ENCODE measurements around the gene GTF3C1. TPM values are rescaled to one million over a fixed set of nuclear protein-coding genes. Genes with fewer than 3 reads are reported as not detected.

The GTF3C1 gene
- total and polyA plus RNA-seq, 2 of the 8 experiments (the other 6 are each of a cell fraction or from before 2014, with no cell fraction given): 89.3 to 126 TPM

DNA sequence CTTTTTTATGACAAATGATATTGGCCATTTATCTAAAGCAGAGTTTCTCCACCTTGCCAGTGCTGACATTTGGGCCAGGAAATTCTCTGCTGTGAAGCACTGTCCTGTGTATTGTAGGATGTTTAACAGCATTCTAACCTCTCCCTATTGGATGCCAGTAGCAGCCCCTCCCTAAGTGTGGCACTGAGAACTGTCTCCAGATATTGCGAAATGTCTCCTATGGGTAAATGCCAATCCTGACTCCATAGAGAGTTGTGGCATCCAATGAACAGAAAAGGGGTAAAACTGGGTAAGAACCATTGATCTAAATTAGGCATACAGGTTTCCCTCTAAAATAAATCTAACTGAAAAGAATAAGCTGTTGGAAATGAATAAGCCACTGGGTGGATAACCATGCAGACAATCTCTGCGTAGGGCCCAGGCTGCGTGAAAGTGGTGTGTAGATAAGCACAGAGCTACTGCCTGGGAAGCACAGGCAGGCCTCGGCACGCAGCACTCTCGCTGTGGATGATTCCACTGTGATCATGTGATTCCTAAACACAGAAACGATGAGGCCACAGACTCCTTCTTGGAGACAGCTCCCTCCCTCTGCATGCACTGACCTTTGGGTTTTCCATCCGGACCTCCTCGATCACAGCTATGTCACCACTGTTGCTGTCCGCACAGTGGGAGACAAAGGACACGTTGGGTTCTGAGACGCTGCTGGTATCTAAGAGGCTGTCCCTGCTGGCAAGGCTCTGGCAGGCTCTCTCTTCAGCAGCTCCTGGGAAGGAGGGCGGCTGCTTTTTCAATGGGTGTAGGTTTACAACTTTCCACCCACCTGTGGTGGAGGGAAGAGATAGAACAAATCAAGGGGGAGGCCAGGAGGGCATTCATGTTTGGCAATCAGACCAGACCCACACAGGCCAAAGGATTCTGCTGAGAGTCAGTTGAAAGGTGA is 44.1 kb downstream of the GTF3C1 start:
- Histone ChIP-seq H4K8ac (ENCODE audit: extremely low read depth, insufficient read depth, low read length) (no peak overlapping the region), H3K4me3 (ENCODE audit: extremely low read depth in 1 of 4, insufficient read depth in 2 of 4, low read depth in 3 of 4, low read length in 4 of 4) (no peak overlapping the region), H3K18ac (ENCODE audit: extremely low read depth, low read length) (no peak overlapping the region), H3K4me2 (ENCODE audit: insufficient read depth in 1 of 2, low read depth in 2 of 2, low read length in 2 of 2) (no peak overlapping the region), H4K5ac (ENCODE audit: insufficient read length, low read depth, low read length) (no peak overlapping the region), H4K20me1 (replicated peaks in 1 of 2; ENCODE audit: control insufficient read depth in 1 of 2, insufficient read depth in 2 of 2, low read length in 2 of 2) (peaks cover 4 to 5% of the 10 kb centered on the region in 2 experiments), H2BK12ac (ENCODE audit: low read depth, low read length) (no peak overlapping the region), H2BK5ac (ENCODE audit: low read depth, low read length) (no peak overlapping the region), H3K27me3 (replicated peaks in 1 of 4; ENCODE audit: control insufficient read depth in 3 of 4, extremely low read depth in 1 of 4, insufficient read depth in 3 of 4, low read length in 3 of 4) (no peaks in the 10 kb centered on the region), H3K56ac (replicated peaks; ENCODE audit: insufficient read length, low read depth, low read length) (no peak overlapping the region), H3K79me1 (ENCODE audit: low read depth, low read length) (0 out of 2 replicates have a peak, but pooled peaks cover 2% of the 10 kb centered on the region), H3K9ac (replicated peaks in 1 of 4; ENCODE audit: extremely low read depth in 1 of 4, low read depth in 3 of 4, low read length in 3 of 4) (no peak overlapping the region), H4K91ac (replicated peaks; ENCODE audit: insufficient read length, low read length) (no peak overlapping the region), H3K79me2 (ENCODE audit: control insufficient read depth in 1 of 2, insufficient read depth in 2 of 2, low read length in 2 of 2) (no peaks in the 10 kb centered on the region), H3K23me2 (ENCODE audit: low read depth, low read length) (no peaks in the 10 kb centered on the region), H2BK15ac (ENCODE audit: low read length) (no peak overlapping the region), H2AK5ac (ENCODE audit: low read depth, low read length) (no peak overlapping the region), H3K14ac (ENCODE audit: insufficient read length) (no peak overlapping the region), H3K23ac (ENCODE audit: insufficient read length) (no peak overlapping the region), H3K4me1 (replicated peaks in 1 of 4; ENCODE audit: control insufficient read depth in 3 of 4, insufficient read depth in 4 of 4, low read length in 3 of 4) (no peaks in the 10 kb centered on the region), H2BK120ac (replicated peaks; ENCODE audit: low read depth, low read length) (no peak overlapping the region), H2AFZ (ENCODE audit: low read length) (no peak overlapping the region), H3K4ac (replicated peaks; ENCODE audit: insufficient read length, low read depth, low read length) (no peak overlapping the region), H3K36me3 (ENCODE audit: control insufficient read depth in 2 of 4, insufficient read depth in 4 of 4, low read length in 3 of 4) (peaks cover 49 to 81% (median 76%) of the 10 kb centered on the region in 4 experiments), H3K27ac (ENCODE audit: low read depth, low read length) (no peak overlapping the region), H3K9me3 (ENCODE audit: insufficient read depth in 2 of 2, low read depth in 1 of 2, low read length in 1 of 2) (no peaks in the 10 kb centered on the region), H2BK20ac (ENCODE audit: low read length) (no peak overlapping the region)
- ChIA-PET CTCF (ENCODE audit: partially characterized antibody) (interaction anchor here (0.8 to 3.6 kb wide), 3 partner anchors 9 to 23 kb away, joined by 3 to 26 read pairs (median 3); no protein-coding TSS in a partner anchor), POLR2A (ENCODE audit: partially characterized antibody) (no interaction called here)
- no peak for DNase-seq (ENCODE audit: low read depth in 1 of 2, low spot score in 2 of 2)
- 92% methylated on average over 13 of the region's 13 CpGs; no CpG with 5 or more reads in 1 of the 2 experiments for WGBS, 2 experiments (ENCODE audit: extremely low coverage in 1 of 2, insufficient coverage in 1 of 2, insufficient read length in 1 of 2, insufficient replicate concordance in 2 of 2, low coverage in 1 of 2, low lambda C conversion rate in 2 of 2, missing lambda C conversion rate in 1 of 2)
- TF ChIP-seq JUND (IDR thresholded peaks at IDR 0.05; ENCODE audit: low read length): no peak
- TF ChIP-seq CEBPB (IDR thresholded peaks at IDR 0.05; ENCODE audit: low read depth, low read length): peak; percentile 41; the same call in 1 of the 2 replicates
- no peak for TF ChIP-seq BRCA1 (IDR thresholded peaks at IDR 0.05; ENCODE audit: low read depth, low read length)
- FAIRE-seq: no peak
